ENCODE results near the gene PHETA1. TPM values are rescaled to one million over a fixed set of nuclear protein-coding genes. Genes with fewer than 3 reads are reported as not detected.

The PHETA1 gene
- total RNA-seq, 3 donors from 2014 or later: 6.6 to 10.9 (median 10.2) TPM

DNA sequence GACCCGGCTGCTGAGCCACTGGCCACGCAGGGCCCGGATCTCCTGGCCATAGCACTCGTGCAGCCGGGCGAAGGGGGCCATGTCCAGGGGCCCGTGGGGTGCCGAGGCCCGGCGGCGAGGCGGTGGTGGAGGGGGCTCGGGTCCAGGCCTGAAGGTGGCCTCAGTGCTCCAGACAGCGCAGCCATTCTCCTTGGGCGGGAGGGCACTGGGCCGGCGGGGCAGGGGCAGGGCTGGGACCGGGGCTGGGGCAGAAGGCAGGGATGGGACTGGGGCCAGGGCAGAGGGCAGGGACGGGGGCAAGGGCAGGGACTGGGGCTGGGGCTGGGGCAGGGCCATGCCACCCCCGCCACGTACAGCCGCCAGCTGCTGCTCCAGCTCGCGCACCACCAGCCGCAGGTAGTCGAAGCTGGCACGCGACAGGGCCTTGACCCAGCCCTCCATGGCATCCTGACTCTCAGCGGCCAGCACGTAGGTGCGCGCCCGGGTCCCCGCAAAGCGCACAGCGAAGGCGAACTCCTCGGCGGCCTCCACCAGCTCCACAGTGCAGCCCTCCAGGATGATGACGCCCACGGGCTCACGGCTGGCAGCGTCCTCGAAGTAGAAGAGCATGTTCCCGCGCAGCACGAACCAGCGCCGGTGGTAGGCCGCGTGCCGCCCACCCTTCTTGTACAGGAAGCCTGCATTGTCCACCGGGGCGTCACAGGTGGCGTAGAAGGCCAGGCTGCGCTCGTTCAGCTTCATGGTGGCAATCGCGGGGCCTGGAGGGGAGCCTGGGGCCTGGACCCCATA lies 6.0 kb downstream of the PHETA1 start:
- Histone ChIP-seq H3K36me3 (no peaks in the 10 kb centered on the region), H3K27ac (no peak overlapping the region), H3K27me3 (no peaks in the 10 kb centered on the region), H3K9me3 (no peaks in the 10 kb centered on the region), H3K4me1 (no peaks in the 10 kb centered on the region), H3K4me3 (no peak overlapping the region)
- no peak for DNase-seq (ENCODE audit: low spot score in 2 of 2)
- TF ChIP-seq POLR2AphosphoS5 (IDR thresholded peaks at IDR 0.05): no peak
- TF ChIP-seq POLR2A (IDR thresholded peaks at IDR 0.05): no peak
- TF ChIP-seq, protein P1, sequence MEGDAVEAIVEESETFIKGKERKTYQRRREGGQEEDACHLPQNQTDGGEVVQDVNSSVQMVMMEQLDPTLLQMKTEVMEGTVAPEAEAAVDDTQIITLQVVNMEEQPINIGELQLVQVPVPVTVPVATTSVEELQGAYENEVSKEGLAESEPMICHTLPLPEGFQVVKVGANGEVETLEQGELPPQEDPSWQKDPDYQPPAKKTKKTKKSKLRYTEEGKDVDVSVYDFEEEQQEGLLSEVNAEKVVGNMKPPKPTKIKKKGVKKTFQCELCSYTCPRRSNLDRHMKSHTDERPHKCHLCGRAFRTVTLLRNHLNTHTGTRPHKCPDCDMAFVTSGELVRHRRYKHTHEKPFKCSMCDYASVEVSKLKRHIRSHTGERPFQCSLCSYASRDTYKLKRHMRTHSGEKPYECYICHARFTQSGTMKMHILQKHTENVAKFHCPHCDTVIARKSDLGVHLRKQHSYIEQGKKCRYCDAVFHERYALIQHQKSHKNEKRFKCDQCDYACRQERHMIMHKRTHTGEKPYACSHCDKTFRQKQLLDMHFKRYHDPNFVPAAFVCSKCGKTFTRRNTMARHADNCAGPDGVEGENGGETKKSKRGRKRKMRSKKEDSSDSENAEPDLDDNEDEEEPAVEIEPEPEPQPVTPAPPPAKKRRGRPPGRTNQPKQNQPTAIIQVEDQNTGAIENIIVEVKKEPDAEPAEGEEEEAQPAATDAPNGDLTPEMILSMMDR (IDR thresholded peaks at IDR 0.05): no peak
- intact Hi-C loops (cut with DNase I; ENCODE audit: low total_unique reads): no loop called here

DNA sequence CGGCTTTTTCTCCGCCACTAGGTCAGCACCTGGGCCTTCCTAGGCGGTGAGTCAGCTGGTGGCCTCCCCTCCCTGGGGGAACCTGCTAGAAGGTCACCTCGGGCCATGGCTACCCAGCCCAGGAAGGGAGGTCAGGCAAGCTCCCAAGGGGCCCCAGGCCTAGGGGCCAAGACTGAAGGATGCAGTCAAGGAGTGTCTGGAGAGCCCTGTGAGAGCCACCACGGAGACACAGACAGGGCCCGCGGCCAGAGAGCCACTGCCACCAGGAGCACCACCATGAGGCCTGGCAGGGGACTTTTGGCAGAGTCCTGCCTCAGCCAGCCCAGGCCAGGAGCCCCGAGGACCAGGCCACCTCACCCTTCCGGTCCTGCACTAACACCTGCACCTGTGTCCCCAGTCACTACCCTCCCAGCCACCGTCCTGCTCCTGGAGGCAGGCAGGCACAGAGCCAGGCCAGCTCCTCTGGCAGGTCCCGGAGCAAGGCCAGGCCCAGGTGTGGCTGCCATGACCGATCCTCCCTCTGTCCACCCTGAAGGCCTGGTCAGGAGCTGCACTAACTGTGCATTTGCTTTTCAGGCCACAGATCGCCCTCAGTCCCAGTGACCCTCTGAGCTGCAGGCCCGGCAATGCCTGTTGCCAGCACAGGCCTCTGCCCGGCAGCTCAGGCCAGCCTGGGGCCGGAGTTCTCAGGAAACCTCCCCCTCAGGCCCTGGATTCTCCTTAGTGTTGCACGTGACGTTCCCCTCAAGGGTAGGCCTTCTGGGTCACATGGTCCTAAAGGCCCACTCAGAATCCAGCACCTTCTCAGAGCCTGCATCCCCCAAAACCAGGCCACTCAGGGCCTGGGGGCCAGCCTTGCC lies 6.9 kb downstream of the PHETA1 start:
- no peak overlapping the region for H3K4me3 ChIP-seq
- H3K4me1 ChIP-seq: no peaks in the 10 kb centered on the region
- TF ChIP-seq POLR2A (IDR thresholded peaks at IDR 0.05) (no peak), POLR2AphosphoS5 (IDR thresholded peaks at IDR 0.05) (no peak)
- TF ChIP-seq, protein P1 (IDR thresholded peaks at IDR 0.05): no peak
- H3K27ac ChIP-seq: peak overlapping the region in 1 of 2 donors; percentile 35
- no peaks in the 10 kb centered on the region for H3K36me3 ChIP-seq
- H3K27me3 ChIP-seq: no peaks in the 10 kb centered on the region
- intact Hi-C loops (cut with DNase I; ENCODE audit: low total_unique reads): no loop called here
- no peak for DNase-seq (ENCODE audit: low spot score in 2 of 2)
- no peaks in the 10 kb centered on the region for H3K9me3 ChIP-seq

DNA sequence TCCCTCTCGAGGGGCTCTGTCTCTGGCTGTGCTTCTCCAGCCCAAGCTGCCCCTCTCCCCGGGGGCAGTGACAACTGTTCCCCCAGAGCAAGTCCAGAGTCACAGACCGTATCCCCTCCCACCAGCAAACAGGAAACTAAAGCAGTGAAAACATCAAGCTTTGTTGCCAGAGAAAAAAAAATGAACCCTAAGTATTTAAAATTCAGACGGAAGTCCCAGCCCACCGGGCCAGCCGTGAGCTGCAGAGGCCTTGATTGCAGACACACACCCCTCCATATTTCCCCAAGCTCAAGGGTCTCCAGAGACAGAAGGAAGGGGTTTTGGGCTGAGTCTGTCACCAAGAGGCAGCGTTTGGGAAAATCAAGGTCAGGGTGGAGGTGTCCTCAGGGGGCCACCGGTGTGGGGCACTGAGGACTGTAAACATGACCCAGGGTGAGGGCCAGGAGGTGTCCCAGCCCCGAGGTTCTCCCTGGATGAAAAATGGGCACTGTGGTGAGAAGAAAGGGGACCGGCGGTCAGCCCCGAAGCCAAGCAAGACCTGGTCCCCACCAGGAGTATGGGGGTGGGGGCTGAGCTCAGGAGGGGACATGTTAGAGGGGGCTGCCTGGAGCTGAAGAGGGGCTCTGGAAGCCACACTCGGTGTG lies 7.7 kb downstream of the PHETA1 start:
- intact Hi-C loops (cut with DNase I; ENCODE audit: low total_unique reads): no loop called here
- no peak for DNase-seq (ENCODE audit: low spot score in 2 of 2)
- H3K4me1 ChIP-seq: no peaks in the 10 kb centered on the region
- no peaks in the 10 kb centered on the region for H3K36me3 ChIP-seq
- TF ChIP-seq POLR2A (IDR thresholded peaks at IDR 0.05) (no peak), POLR2AphosphoS5 (IDR thresholded peaks at IDR 0.05) (no peak)
- TF ChIP-seq, protein P1 (IDR thresholded peaks at IDR 0.05): no peak
- H3K4me3 ChIP-seq: no peak overlapping the region
- H3K9me3 ChIP-seq: no peaks in the 10 kb centered on the region
- H3K27me3 ChIP-seq: no peaks in the 10 kb centered on the region
- no peak overlapping the region for H3K27ac ChIP-seq

DNA sequence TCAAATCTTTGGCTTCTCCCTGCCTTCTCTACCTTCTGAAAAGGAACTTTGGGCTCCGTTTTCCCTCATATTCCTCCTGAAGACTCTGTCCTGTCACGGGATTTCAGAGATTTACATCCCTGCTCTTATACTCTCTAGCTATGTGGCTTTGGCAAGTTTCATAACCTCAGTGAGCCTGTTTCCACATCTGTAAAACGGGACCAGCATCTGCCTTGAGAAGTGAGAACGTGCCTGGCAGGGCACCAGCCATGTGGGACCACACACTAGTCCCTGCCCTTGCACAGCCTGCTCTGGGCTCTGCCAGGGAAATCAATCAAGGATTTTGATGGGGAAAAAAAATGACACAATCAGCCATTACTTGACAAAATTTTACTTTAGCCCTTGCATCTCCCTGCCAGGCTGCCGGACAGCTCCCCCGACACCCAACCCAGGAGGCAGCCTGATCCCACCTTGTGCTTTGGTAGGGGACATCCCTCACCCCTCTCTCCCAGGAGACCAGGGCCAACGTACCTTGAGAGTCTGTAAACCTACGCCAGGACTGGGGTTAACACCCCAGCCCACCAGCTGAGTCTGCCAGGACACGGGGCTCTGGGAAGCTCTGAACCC lies 8.5 kb downstream of the PHETA1 start:
- H3K36me3 ChIP-seq: no peaks in the 10 kb centered on the region

More for the DNA sequence above, 8.5 kb downstream of the PHETA1 start:
- TF ChIP-seq, protein P1 (IDR thresholded peaks at IDR 0.05): no peak
- TF ChIP-seq POLR2A (IDR thresholded peaks at IDR 0.05): no peak
- no peak for TF ChIP-seq POLR2AphosphoS5 (IDR thresholded peaks at IDR 0.05)
- no peak for DNase-seq (ENCODE audit: low spot score in 2 of 2)
- intact Hi-C loops (cut with DNase I; ENCODE audit: low total_unique reads): no loop called here
- no peak overlapping the region for H3K27ac ChIP-seq
- no peaks in the 10 kb centered on the region for H3K4me1 ChIP-seq
- H3K27me3 ChIP-seq: no peaks in the 10 kb centered on the region
- H3K9me3 ChIP-seq: no peaks in the 10 kb centered on the region
- H3K4me3 ChIP-seq: no peak overlapping the region
